ENCODE measurements around the gene SLC25A21.

GRCh38 chr14:36856095-36856878 is 316.1 kb downstream of the SLC25A21 start:
- TF ChIP-seq CTCF (IDR thresholded peaks at IDR 0.05; ENCODE audit: low read depth, low read length, poor library complexity, severe bottlenecking) (no peak), EZH2phosphoT487 (IDR thresholded peaks at IDR 0.05; ENCODE audit: borderline replicate concordance, low read length) (no peak)

Data from DOHH2 (cell line).